ENCODE measurements around the gene SRC. TPM values are rescaled to one million over a fixed set of nuclear protein-coding genes. Genes with fewer than 3 reads are reported as not detected.

Gene SRC
- total and polyA plus RNA-seq, 2 donors from 2014 or later: 28.5 to 70.0 TPM

DNA sequence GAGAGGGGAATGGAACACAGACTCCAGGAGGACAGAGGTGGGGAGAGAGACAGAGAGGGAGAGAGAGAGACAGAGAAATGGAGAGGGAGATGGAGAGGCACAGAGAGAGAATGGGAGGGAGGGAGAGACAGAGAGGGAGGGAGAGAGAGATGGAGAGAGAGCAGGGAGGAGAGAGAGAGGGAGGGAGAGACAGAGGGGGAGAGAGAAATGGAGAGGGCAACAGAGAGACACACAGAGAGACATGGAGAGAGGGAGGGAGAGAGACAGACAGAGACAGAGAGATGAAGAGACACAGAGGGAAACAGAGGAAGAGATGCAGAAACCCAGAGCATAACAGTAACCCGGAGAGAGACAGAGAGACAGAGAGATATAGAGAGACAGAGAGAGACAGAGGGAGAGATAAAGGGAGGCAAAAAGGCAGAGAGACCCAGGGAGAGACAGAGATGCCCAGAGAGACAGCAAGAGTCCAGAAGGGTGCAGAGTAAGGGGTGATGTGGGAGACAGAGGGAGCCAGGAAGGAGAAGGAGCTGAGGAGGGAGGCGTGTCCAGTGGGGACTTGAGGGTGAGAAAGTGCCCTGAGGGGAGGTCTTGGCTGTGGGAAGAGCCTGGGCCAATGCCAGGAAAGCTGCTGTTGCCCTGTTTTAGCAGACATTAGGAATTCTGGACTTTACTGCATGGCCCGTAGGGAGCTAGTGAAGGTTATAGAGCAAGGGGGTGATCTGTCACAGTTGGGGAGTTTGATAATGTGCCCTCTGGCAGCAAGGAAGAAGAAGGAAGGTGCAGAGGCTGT is 78.3 kb downstream of the SRC start:
- Histone ChIP-seq H3K27me3 (ENCODE audit: control insufficient read depth, insufficient read depth, low read length) (no peaks in the 10 kb centered on the region), H3K4me3 (ENCODE audit: low read length in 3 of 3) (no peak overlapping the region), H3K9me3 (ENCODE audit: control insufficient read depth in 2 of 3, insufficient read depth in 1 of 3, low read length in 3 of 3) (no peaks in the 10 kb centered on the region), H3K4me1 (ENCODE audit: control insufficient read depth in 2 of 3, insufficient read depth in 2 of 3, low read depth in 1 of 3, low read length in 3 of 3) (peaks cover 0 to 2% (median 0%) of the 10 kb centered on the region in 3 donors), H3K9ac (ENCODE audit: low read length in 3 of 3) (no peak overlapping the region), H3K27ac (ENCODE audit: low read depth in 2 of 2, low read length in 2 of 2) (no peak overlapping the region), H3K36me3 (ENCODE audit: control insufficient read depth in 2 of 3, insufficient read depth in 3 of 3, low read length in 3 of 3) (no peaks in the 10 kb centered on the region)
- DNase-seq: no peak
- TF ChIP-seq, protein P1, sequence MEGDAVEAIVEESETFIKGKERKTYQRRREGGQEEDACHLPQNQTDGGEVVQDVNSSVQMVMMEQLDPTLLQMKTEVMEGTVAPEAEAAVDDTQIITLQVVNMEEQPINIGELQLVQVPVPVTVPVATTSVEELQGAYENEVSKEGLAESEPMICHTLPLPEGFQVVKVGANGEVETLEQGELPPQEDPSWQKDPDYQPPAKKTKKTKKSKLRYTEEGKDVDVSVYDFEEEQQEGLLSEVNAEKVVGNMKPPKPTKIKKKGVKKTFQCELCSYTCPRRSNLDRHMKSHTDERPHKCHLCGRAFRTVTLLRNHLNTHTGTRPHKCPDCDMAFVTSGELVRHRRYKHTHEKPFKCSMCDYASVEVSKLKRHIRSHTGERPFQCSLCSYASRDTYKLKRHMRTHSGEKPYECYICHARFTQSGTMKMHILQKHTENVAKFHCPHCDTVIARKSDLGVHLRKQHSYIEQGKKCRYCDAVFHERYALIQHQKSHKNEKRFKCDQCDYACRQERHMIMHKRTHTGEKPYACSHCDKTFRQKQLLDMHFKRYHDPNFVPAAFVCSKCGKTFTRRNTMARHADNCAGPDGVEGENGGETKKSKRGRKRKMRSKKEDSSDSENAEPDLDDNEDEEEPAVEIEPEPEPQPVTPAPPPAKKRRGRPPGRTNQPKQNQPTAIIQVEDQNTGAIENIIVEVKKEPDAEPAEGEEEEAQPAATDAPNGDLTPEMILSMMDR (IDR thresholded peaks at IDR 0.05; ENCODE audit: borderline replicate concordance, extremely low read depth, insufficient read depth): no peak
- no peak for FAIRE-seq
- intact Hi-C loops (cut with DNase I): no loop called here

DNA sequence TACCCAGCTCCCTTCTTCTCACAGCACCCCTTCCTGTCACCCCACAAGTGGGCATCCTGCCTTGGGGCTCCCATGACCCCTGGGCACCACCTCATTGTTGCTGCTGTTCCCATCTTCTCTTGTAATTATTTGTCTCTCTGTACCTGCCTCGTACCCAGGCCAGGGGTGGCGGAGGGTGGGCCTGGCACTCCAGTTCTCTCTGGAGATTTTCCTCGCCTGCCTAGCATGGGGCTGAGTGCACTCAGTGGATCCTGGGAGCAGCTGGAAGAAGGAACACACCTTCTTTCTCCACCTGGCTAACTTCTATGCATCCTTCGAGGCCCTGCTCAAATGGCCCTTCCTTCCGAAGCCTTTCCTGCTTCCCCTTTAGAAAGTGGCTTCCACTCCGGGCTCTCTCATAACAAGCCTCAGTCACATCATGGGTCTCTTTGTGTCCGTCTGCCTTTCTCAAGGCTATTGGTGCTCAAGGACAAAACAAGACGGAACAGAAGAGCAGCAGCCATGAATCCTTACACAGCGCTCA is 79.2 kb downstream of the SRC start:
- intact Hi-C loops (cut with DNase I): no loop called here

DNA sequence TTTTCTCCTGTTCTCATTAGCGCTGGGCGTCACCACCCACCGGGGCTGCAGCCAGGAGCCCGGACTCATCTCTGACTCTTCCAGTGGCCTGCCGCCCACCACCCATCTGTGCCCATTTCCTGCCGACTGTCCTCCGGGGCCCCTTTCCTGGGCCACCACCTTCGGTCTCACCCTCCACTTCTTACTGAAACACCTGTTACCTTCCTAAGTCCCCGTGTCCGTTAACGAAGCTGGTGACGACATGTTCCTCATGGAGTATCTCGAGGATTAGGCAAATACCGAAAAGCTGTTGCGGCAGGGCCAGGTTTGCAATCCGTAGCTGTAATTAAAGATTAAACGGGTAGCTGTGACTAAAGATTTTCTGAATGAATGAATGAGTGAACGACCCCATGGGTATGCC is 80.2 kb downstream of the SRC start:
- H3K27ac ChIP-seq (ENCODE audit: low read depth in 2 of 2, low read length in 2 of 2): no peak overlapping the region
- H3K4me3 ChIP-seq (ENCODE audit: low read length in 3 of 3): no peak overlapping the region
- H3K9me3 ChIP-seq (ENCODE audit: control insufficient read depth in 2 of 3, insufficient read depth in 1 of 3, low read length in 3 of 3): no peaks in the 10 kb centered on the region
- no peak overlapping the region for H3K9ac ChIP-seq (ENCODE audit: low read length in 3 of 3)
- no peak for FAIRE-seq
- intact Hi-C loops (cut with DNase I): no loop called here
- no peaks in the 10 kb centered on the region for H3K27me3 ChIP-seq (ENCODE audit: control insufficient read depth, insufficient read depth, low read length)
- DNase-seq: no peak
- H3K4me1 ChIP-seq (ENCODE audit: control insufficient read depth in 2 of 3, insufficient read depth in 2 of 3, low read depth in 1 of 3, low read length in 3 of 3): no peaks in the 10 kb centered on the region
- TF ChIP-seq, protein P1 (IDR thresholded peaks at IDR 0.05; ENCODE audit: borderline replicate concordance, extremely low read depth, insufficient read depth): no peak
- H3K36me3 ChIP-seq (ENCODE audit: control insufficient read depth in 2 of 3, insufficient read depth in 3 of 3, low read length in 3 of 3): no peaks in the 10 kb centered on the region

More for the DNA sequence above, 79.2 kb downstream of the SRC start:
- DNase-seq (no peak), FAIRE-seq (no peak)
- Histone ChIP-seq H3K4me3 (ENCODE audit: low read length in 3 of 3) (no peak overlapping the region), H3K27me3 (ENCODE audit: control insufficient read depth, insufficient read depth, low read length) (no peaks in the 10 kb centered on the region), H3K36me3 (ENCODE audit: control insufficient read depth in 2 of 3, insufficient read depth in 3 of 3, low read length in 3 of 3) (no peaks in the 10 kb centered on the region), H3K4me1 (ENCODE audit: control insufficient read depth in 2 of 3, insufficient read depth in 2 of 3, low read depth in 1 of 3, low read length in 3 of 3) (no peaks in the 10 kb centered on the region), H3K9ac (ENCODE audit: low read length in 3 of 3) (no peak overlapping the region), H3K9me3 (ENCODE audit: control insufficient read depth in 2 of 3, insufficient read depth in 1 of 3, low read length in 3 of 3) (no peaks in the 10 kb centered on the region), H3K27ac (ENCODE audit: low read depth in 2 of 2, low read length in 2 of 2) (no peak overlapping the region)
- TF ChIP-seq, protein P1 (IDR thresholded peaks at IDR 0.05; ENCODE audit: borderline replicate concordance, extremely low read depth, insufficient read depth): no peak

All from kidney (tissue), 14 donors.